ENCODE data around the gene TBC1D1.

- TF ChIP-seq ZFP3 (CRISPR knock-in tag; IDR thresholded peaks at IDR 0.05) (no peak), ZNF70 (CRISPR knock-in tag; IDR thresholded peaks at IDR 0.05) (no peak), BACH2 (CRISPR knock-in tag; IDR thresholded peaks at IDR 0.05; ENCODE audit: borderline replicate concordance) (no peak), OSR1 (CRISPR knock-in tag; IDR thresholded peaks at IDR 0.05) (no peak), GLIS3 (CRISPR knock-in tag; IDR thresholded peaks at IDR 0.05) (no peak), PATZ1 (CRISPR knock-in tag; IDR thresholded peaks at IDR 0.05; ENCODE audit: borderline replicate concordance) (no peak), RARB (CRISPR knock-in tag; IDR thresholded peaks at IDR 0.05) (no peak), CREB5 (CRISPR knock-in tag; IDR thresholded peaks at IDR 0.05; ENCODE audit: low read depth) (no peak), ZC3H10 (CRISPR knock-in tag; IDR thresholded peaks at IDR 0.05) (no peak), ZNF8 (CRISPR knock-in tag; IDR thresholded peaks at IDR 0.05) (no peak)
- TF ChIP-seq, protein P1, sequence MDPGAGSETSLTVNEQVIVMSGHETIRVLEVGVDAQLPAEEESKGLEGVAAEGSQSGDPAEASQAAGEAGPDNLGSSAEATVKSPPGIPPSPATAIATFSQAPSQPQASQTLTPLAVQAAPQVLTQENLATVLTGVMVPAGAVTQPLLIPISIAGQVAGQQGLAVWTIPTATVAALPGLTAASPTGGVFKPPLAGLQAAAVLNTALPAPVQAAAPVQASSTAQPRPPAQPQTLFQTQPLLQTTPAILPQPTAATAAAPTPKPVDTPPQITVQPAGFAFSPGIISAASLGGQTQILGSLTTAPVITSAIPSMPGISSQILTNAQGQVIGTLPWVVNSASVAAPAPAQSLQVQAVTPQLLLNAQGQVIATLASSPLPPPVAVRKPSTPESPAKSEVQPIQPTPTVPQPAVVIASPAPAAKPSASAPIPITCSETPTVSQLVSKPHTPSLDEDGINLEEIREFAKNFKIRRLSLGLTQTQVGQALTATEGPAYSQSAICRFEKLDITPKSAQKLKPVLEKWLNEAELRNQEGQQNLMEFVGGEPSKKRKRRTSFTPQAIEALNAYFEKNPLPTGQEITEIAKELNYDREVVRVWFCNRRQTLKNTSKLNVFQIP (CRISPR knock-in tag; IDR thresholded peaks at IDR 0.05; ENCODE audit: borderline replicate concordance, low read depth) = no peak
These were observed 158.8 kb downstream of the TBC1D1 start for GRCh38 chr4:38049545-38050170.
